ENCODE measurements around the gene CELSR1. TPM values are rescaled to one million over a fixed set of nuclear protein-coding genes. Genes with fewer than 3 reads are reported as not detected.

Gene CELSR1
- polyA plus RNA-seq, 1 experiment, result 0.14 TPM

GRCh38 chr22:46585340-46586122 is 48.1 kb upstream of the CELSR1 start:
- DNase-seq (ENCODE audit: low read depth, low spot score), result no peak
- Histone ChIP-seq H3K9me3 (ENCODE audit: control insufficient read depth, insufficient read depth, low read length) (no peaks in the 10 kb centered on the region; the same call in 1 of the 2 replicates), H3K4me3 (ENCODE audit: low read depth, low read length) (no peak overlapping the region), H3K27me3 (ENCODE audit: control insufficient read depth, insufficient read depth, low read length) (peaks cover 4% of the 10 kb centered on the region), H3K27ac (ENCODE audit: low read depth, low read length) (no peak overlapping the region)
- TF ChIP-seq CTCF (IDR thresholded peaks at IDR 0.05; ENCODE audit: low read depth, low read length), result no peak
- CTCF ChIA-PET, result interaction anchor here (0.7 kb wide), 1 partner anchor 29 kb away, joined by 4 read pairs; no protein-coding TSS in a partner anchor
- POLR2A ChIA-PET, result no interaction called here

GRCh38 chr22:46584081-46584921 is 46.9 kb upstream of the CELSR1 start:
- POLR2A ChIA-PET, result no interaction called here
- no peak for TF ChIP-seq CTCF (IDR thresholded peaks at IDR 0.05; ENCODE audit: low read depth, low read length)
- DNase-seq (ENCODE audit: low read depth, low spot score), result no peak
- no peak overlapping the region for H3K4me3 ChIP-seq (ENCODE audit: low read depth, low read length)
- no peak overlapping the region for H3K27ac ChIP-seq (ENCODE audit: low read depth, low read length)
- no peaks in the 10 kb centered on the region for H3K9me3 ChIP-seq (ENCODE audit: control insufficient read depth, insufficient read depth, low read length)
- H3K27me3 ChIP-seq (ENCODE audit: control insufficient read depth, insufficient read depth, low read length), result peaks cover 4% of the 10 kb centered on the region
- CTCF ChIA-PET, result no interaction called here

- no peaks in the 10 kb centered on the region for H3K9me3 ChIP-seq (ENCODE audit: control insufficient read depth, insufficient read depth, low read length)
- CTCF ChIA-PET, result no interaction called here
- TF ChIP-seq CTCF (IDR thresholded peaks at IDR 0.05; ENCODE audit: low read depth, low read length), result no peak
- H3K27me3 ChIP-seq (ENCODE audit: control insufficient read depth, insufficient read depth, low read length), result peaks cover 4% of the 10 kb centered on the region
- DNase-seq (ENCODE audit: low read depth, low spot score), result no peak
- POLR2A ChIA-PET, result no interaction called here
- no peak overlapping the region for H3K4me3 ChIP-seq (ENCODE audit: low read depth, low read length)
- H3K27ac ChIP-seq (ENCODE audit: low read depth, low read length), result no peak overlapping the region
Observed at GRCh38 chr22:46583571-46583970, 46.2 kb upstream of the CELSR1 start.

GRCh38 chr22:46582281-46582933 is 45.0 kb upstream of the CELSR1 start:
- H3K27ac ChIP-seq (ENCODE audit: low read depth, low read length), result no peak overlapping the region
- no peaks in the 10 kb centered on the region for H3K9me3 ChIP-seq (ENCODE audit: control insufficient read depth, insufficient read depth, low read length)
- CTCF ChIA-PET, result no interaction called here
- no peak overlapping the region for H3K4me3 ChIP-seq (ENCODE audit: low read depth, low read length)
- no peak for DNase-seq (ENCODE audit: low read depth, low spot score)
- TF ChIP-seq CTCF (IDR thresholded peaks at IDR 0.05; ENCODE audit: low read depth, low read length), result no peak
- POLR2A ChIA-PET, result no interaction called here
- peaks cover 6% of the 10 kb centered on the region for H3K27me3 ChIP-seq (ENCODE audit: control insufficient read depth, insufficient read depth, low read length)

All from AG04450 (cell line).